HepG2 (cell line): Measurements from ENCODE around the gene FIGNL1. TPM values are rescaled to one million over a fixed set of nuclear protein-coding genes. Genes with fewer than 3 reads are reported as not detected.

Experiments
- ATAC-seq: fragments of 200-7000 bp; cut with Tn5 transposase; 3 replicates; pipeline ENCODE4 v1.9.1; 2020; ENCODE audit warnings: mild to moderate bottlenecking, moderate library complexity
- BruUV-seq: library from RNA; stranded (reverse); fragments of 400-500 nt; replicated peaks from 2 replicates; lab custom pipeline; 2021; lab: Mats Ljungman, UMichigan
- CTCF ChIA-PET: fragments of 300-600 bp; formaldehyde crosslinking; extraction: SDS; loops from one replicate; lab custom pipeline; 2021; ENCODE audit warnings: low total read pairs, inconsistent platforms, low intra/inter-chr PET ratio; lab: Yijun Ruan, JAX
- POLR2A ChIA-PET: fragments of 350-600 bp; sonication (Branson Sonifier 250); formaldehyde crosslinking; loops from one replicate; lab custom pipeline; 2020; ENCODE audit warnings: antibody characterized with exemption, inconsistent platforms; lab: Yijun Ruan, JAX
- DNase-seq: peaks from one replicate; pipeline ENCODE4 v3.0.0-alpha.2; 2015; ENCODE audit warnings: low spot score
- FAIRE-seq: peaks from 3 replicates; lab custom pipeline; 2011; peaks lifted over from hg19 to GRCh38; lab: Jason Lieb, UNC
- H2AFZ ChIP-seq: one replicate; pipeline ENCODE4 v1.6.1; 2011; ENCODE audit warnings: low read length, inconsistent platforms
- H3K27ac ChIP-seq: fragments of 300-600 bp; 3 replicates; pipeline ENCODE4 v1.8.0; 2011; ENCODE audit warnings: mixed run types, mild to moderate bottlenecking, mixed read lengths, low read length, inconsistent platforms; ENCODE audit not compliant: insufficient read depth; ENCODE audit errors: extremely low read length
- H3K27me3 ChIP-seq, 2 experiments: fragments of 200-600 bp in 1 of 2; 2 replicates in 1 of 2; 3 replicates in 1 of 2; pipeline versions ENCODE4 v1.6.0 to v1.8.0; 2011; ENCODE audit warnings: low read length in 2 of 2, mild to moderate bottlenecking in 2 of 2, moderate library complexity in 2 of 2, inconsistent platforms in 1 of 2; ENCODE audit not compliant: insufficient read depth in 2 of 2, control insufficient read depth in 1 of 2
- H3K36me3 ChIP-seq, 2 experiments: fragments of 200-600 bp in 1 of 2; replicated peaks in 1 of 2; 2 replicates in 1 of 2; 3 replicates in 1 of 2; pipeline versions ENCODE4 v1.5.1 to v1.8.0; 2011; ENCODE audit warnings: low read length in 2 of 2, inconsistent platforms in 1 of 2; ENCODE audit not compliant: insufficient read depth in 2 of 2, control insufficient read depth in 1 of 2
- H3K4me1 ChIP-seq: 2 replicates; pipeline ENCODE4 v1.5.1; 2012; ENCODE audit warnings: low read length, inconsistent platforms; ENCODE audit not compliant: insufficient read depth
- H3K4me2 ChIP-seq: 2 replicates; pipeline ENCODE4 v1.6.0; 2011; ENCODE audit warnings: low read depth, low read length, inconsistent platforms
- H3K4me3 ChIP-seq, 3 experiments: fragments of 200-600 bp in 1 of 3; sonication (generic), shearing (Covaris generic) in 1 of 3; replicated peaks in 1 of 3; 2 replicates each; pipeline ENCODE4 v1.5.1; 2011 to 2016; ENCODE audit warnings: low read length in 3 of 3, inconsistent platforms in 2 of 3, low read depth in 2 of 3, mild to moderate bottlenecking in 2 of 3, control low read depth in 1 of 3, mixed read lengths in 1 of 3; ENCODE audit not compliant: insufficient read depth in 1 of 3
- H3K79me2 ChIP-seq: one replicate; pipeline ENCODE4 v1.6.1; 2011; ENCODE audit warnings: low read length, inconsistent platforms; ENCODE audit not compliant: insufficient read depth
- H3K9ac ChIP-seq: 2 replicates; pipeline ENCODE4 v1.6.0; 2011; ENCODE audit warnings: mild to moderate bottlenecking, low read depth, low read length, inconsistent platforms; ENCODE audit not compliant: insufficient read depth
- H3K9me3 ChIP-seq: 2 replicates; pipeline ENCODE4 v1.5.1; 2012; ENCODE audit warnings: mild to moderate bottlenecking, low read length
- H4K20me1 ChIP-seq: 2 replicates; pipeline ENCODE4 v1.6.0; 2011; ENCODE audit warnings: inconsistent platforms, mild to moderate bottlenecking, low read length, moderate library complexity; ENCODE audit not compliant: insufficient read depth
- AGO1 ChIP-seq: fragments of 200-400 bp; formaldehyde crosslinking; IDR thresholded peaks from 2 replicates; pipeline ENCODE4 v1.6.1; 2017; ENCODE audit warnings: mild to moderate bottlenecking, low read depth, low read length, moderate library complexity; ENCODE audit not compliant: poor library complexity, severe bottlenecking
- AHR ChIP-seq: IDR thresholded peaks from 2 replicates; pipeline ENCODE4 v1.6.1; 2018; ENCODE audit warnings: missing genetic modification reagents, missing compliant biosample characterization
- FOXK1 ChIP-seq: sonication (generic); formaldehyde crosslinking; IDR thresholded peaks from 2 replicates; pipeline ENCODE4 v1.4.0; 2020; ENCODE audit warnings: low read depth, missing genetic modification reagents, borderline replicate concordance
- HES4 ChIP-seq: sonication (generic); formaldehyde crosslinking; IDR thresholded peaks from 2 replicates; pipeline ENCODE4 v1.9.0; 2021; ENCODE audit warnings: mild to moderate bottlenecking, missing genetic modification reagents, borderline replicate concordance
- KDM3A ChIP-seq: IDR thresholded peaks from 2 replicates; pipeline ENCODE4 v1.6.1; 2018; ENCODE audit warnings: low read depth, missing compliant biosample characterization
- PTBP1 ChIP-seq: fragments of 200-400 bp; formaldehyde crosslinking; IDR thresholded peaks from 2 replicates; pipeline ENCODE4 v1.6.1; 2018; ENCODE audit warnings: low read length, low read depth; ENCODE audit not compliant: poor library complexity, severe bottlenecking
- RAD51 ChIP-seq: fragments of 450-650 bp; IDR thresholded peaks from 2 replicates; pipeline ENCODE4 v1.6.1; 2016; ENCODE audit warnings: borderline replicate concordance
- TBX2 ChIP-seq: sonication (generic); formaldehyde crosslinking; IDR thresholded peaks from 2 replicates; pipeline ENCODE4 v1.5.0; 2020; ENCODE audit warnings: missing genetic modification reagents, mild to moderate bottlenecking, borderline replicate concordance
- ZEB1 ChIP-seq: IDR thresholded peaks from 2 replicates; pipeline ENCODE4 v1.6.1; 2012; ENCODE audit warnings: mild to moderate bottlenecking, low read depth, inconsistent platforms; ENCODE audit not compliant: insufficient replicate concordance
- ZMYM3 ChIP-seq: sonication (generic); formaldehyde crosslinking; IDR thresholded peaks from 2 replicates; pipeline ENCODE4 v1.5.1; 2020; ENCODE audit warnings: mild to moderate bottlenecking, missing genetic modification reagents
- ZNF280D ChIP-seq: sonication (generic); formaldehyde crosslinking; IDR thresholded peaks from 2 replicates; pipeline ENCODE4 v1.5.1; 2020; ENCODE audit warnings: mild to moderate bottlenecking, missing genetic modification reagents
- ZSCAN5A ChIP-seq: sonication (generic); formaldehyde crosslinking; IDR thresholded peaks from 2 replicates; pipeline ENCODE4 v1.8.0; 2022; ENCODE audit warnings: mild to moderate bottlenecking, missing genetic modification reagents, borderline replicate concordance
- WGBS: methylation state at CpG from one replicate; pipeline ENCODE4 v1.1.6; 2017; ENCODE audit warnings: low lambda C conversion rate; 5-methylcytosine and 5-hydroxymethylcytosine counted together
- in situ Hi-C: cut with HindIII; loops from 2 replicates; pipeline ENCODE4 v1.10.0; 2017; ENCODE audit warnings: low pct_unique_long_range_greater_than_20kb; ENCODE audit not compliant: extremely low pct_ligation_motif_present
- intact Hi-C: fragments of 100-400 bp; cut with micrococcal nuclease; formaldehyde crosslinking; loops from one replicate; pipeline ENCODE4 v1.10.0; 2022; ENCODE audit not compliant: unreplicated experiment
- polyA plus RNA-seq, 8 experiments: library from polyadenylated mRNA; depleted of rRNA in 3 of 8; stranded (reverse) in 7 of 8; unstranded in 1 of 8; fragments of >200 nt; fragmentation: Illumina TruSeq in 4 of 8; extraction: Trizol in 4 of 8; gene quantifications; 2 replicates each; pipeline versions ENCODE4 v1.2.1 to v1.2.3, GENCODE V29; 2011 to 2016; ENCODE audit warnings: low read depth in 4 of 8, missing spikeins in 1 of 8, mixed read lengths in 1 of 8; ENCODE audit not compliant: insufficient read depth in 1 of 8
- total RNA-seq, 5 experiments: library from RNA; depleted of rRNA; stranded (reverse); fragments of >200 nt; fragmentation: Illumina TruSeq; extraction: Trizol; gene quantifications; 2 replicates each; pipeline ENCODE4 v1.2.3, GENCODE V29; 2016; ENCODE audit warnings: low read depth in 1 of 5
- TF ChIP-seq, protein P1 (sequence below): sonication (generic); formaldehyde crosslinking; IDR thresholded peaks from 2 replicates; pipeline ENCODE4; 2020; ENCODE audit warnings: missing genetic modification reagents, mild to moderate bottlenecking, borderline replicate concordance
- TF ChIP-seq, protein P2 (sequence below): sonication (generic); formaldehyde crosslinking; conservative IDR thresholded peaks from 2 replicates; pipeline ENCODE4 v1.4.0; 2020; ENCODE audit warnings: missing genetic modification reagents

The FIGNL1 gene
- total and polyA plus RNA-seq, 2 of the 13 experiments (the other 11 are each of a cell fraction or from before 2014, with no cell fraction given) = 4.0 to 20.9 TPM

- ChIA-PET POLR2A (no interaction called here), CTCF (no interaction called here)
- ATAC-seq (no peak), FAIRE-seq (no peak), DNase-seq (no peak)
- no peaks in the 10 kb centered on the region for H3K9me3 ChIP-seq
- H3K27ac ChIP-seq = no peak overlapping the region
- no peak overlapping the region for H3K9ac ChIP-seq
- BruUV-seq = no TSS peak
- peaks cover 8% of the 10 kb centered on the region for H3K4me1 ChIP-seq
- no peak overlapping the region for H2AFZ ChIP-seq
- WGBS = 98% methylated on average over 8 of the region's 17 CpGs
- H3K36me3 ChIP-seq = peaks cover 5 to 12% of the 10 kb centered on the region in 2 experiments; a peak in 4 of 5 replicates
- H3K27me3 ChIP-seq = no peaks in the 10 kb centered on the region
- H4K20me1 ChIP-seq = no peaks in the 10 kb centered on the region
- in situ Hi-C loops (loop anchor here (25.0 kb wide), 1 partner anchor 667 kb away; no protein-coding TSS in a partner anchor), intact Hi-C loops (no loop called here)
- no peaks in the 10 kb centered on the region for H3K79me2 ChIP-seq
- H3K4me3 ChIP-seq = no peak overlapping the region
- no peak overlapping the region for H3K4me2 ChIP-seq
- TF ChIP-seq RAD51 (no peak), ZNF280D (no peak), TBX2 (no peak), KDM3A (CRISPR knock-in tag) (no peak), PTBP1 (no peak), AHR (CRISPR knock-in tag) (no peak), AGO1 (no peak), FOXK1 (no peak), HES4 (CRISPR knock-in tag) (no peak), ZMYM3 (CRISPR knock-in tag) (no peak), ZSCAN5A (CRISPR knock-in tag) (no peak), ZEB1 (no peak)
- TF ChIP-seq, protein P1, sequence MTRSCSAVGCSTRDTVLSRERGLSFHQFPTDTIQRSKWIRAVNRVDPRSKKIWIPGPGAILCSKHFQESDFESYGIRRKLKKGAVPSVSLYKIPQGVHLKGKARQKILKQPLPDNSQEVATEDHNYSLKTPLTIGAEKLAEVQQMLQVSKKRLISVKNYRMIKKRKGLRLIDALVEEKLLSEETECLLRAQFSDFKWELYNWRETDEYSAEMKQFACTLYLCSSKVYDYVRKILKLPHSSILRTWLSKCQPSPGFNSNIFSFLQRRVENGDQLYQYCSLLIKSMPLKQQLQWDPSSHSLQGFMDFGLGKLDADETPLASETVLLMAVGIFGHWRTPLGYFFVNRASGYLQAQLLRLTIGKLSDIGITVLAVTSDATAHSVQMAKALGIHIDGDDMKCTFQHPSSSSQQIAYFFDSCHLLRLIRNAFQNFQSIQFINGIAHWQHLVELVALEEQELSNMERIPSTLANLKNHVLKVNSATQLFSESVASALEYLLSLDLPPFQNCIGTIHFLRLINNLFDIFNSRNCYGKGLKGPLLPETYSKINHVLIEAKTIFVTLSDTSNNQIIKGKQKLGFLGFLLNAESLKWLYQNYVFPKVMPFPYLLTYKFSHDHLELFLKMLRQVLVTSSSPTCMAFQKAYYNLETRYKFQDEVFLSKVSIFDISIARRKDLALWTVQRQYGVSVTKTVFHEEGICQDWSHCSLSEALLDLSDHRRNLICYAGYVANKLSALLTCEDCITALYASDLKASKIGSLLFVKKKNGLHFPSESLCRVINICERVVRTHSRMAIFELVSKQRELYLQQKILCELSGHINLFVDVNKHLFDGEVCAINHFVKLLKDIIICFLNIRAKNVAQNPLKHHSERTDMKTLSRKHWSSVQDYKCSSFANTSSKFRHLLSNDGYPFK (CRISPR knock-in tag) = no peak
- TF ChIP-seq, protein P2, sequence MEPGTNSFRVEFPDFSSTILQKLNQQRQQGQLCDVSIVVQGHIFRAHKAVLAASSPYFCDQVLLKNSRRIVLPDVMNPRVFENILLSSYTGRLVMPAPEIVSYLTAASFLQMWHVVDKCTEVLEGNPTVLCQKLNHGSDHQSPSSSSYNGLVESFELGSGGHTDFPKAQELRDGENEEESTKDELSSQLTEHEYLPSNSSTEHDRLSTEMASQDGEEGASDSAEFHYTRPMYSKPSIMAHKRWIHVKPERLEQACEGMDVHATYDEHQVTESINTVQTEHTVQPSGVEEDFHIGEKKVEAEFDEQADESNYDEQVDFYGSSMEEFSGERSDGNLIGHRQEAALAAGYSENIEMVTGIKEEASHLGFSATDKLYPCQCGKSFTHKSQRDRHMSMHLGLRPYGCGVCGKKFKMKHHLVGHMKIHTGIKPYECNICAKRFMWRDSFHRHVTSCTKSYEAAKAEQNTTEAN (CRISPR knock-in tag) = no peak
Observed at GRCh38 chr7:50470250-50471163, 20.4 kb upstream of the FIGNL1 start.
